HG03095 (cell line): Measurements from ENCODE around the gene GCSH.

Experiments used
- ATAC-seq: cut with Tn5 transposase; IDR thresholded peaks from one replicate; pipeline ENCODE4 v1.9.1; 2021; ENCODE audit warnings: moderate library complexity; ENCODE audit not compliant: unreplicated experiment

GCSH gene

GRCh38 chr16:81060576-81061306, 35.5 kb downstream of the GCSH start:
- no peak for ATAC-seq

DNA sequence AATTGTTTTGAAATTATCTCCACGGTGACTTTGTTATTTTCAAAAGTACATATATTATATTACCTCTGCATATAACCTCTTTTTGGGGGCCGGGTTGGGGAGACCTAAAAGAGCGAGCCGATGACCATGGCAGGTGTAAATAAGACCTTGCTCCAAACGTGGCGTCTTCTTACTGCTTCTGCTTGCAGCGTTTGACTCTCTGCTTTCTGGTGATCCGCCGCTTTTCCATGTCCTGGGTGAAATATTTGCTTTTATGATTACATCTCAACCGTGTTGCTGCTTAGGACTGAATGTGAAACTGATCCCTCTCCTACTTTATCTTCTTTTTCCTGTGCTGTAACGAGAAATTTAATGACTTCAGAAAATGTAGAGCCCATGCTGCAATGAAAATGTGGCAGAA, 42.4 kb downstream of the GCSH start:
- ATAC-seq, result no peak

GRCh38 chr16:81042821-81043220, 53.4 kb downstream of the GCSH start:
- ATAC-seq, result no peak

GRCh38 chr16:81041696-81042095, 54.5 kb downstream of the GCSH start:
- no peak for ATAC-seq

DNA sequence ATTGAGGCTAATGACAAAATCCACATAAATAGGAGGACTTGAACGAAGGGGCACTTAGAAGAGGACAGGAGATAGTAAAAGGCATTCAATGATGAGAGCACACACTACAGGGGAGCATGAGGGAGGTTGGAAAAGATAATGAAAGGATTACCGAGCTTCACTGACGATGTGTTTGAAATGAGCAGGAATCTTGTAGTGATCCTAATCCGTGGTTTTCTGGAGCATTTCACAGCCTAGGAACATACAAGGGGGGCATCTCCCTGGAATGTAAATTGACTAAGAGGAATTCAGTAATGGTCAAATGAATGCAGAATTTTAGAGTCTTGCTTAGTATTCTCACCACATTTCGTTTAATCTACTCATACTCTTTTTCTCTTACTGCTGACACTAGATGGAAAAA, 55.4 kb downstream of the GCSH start:
- no peak for ATAC-seq

DNA sequence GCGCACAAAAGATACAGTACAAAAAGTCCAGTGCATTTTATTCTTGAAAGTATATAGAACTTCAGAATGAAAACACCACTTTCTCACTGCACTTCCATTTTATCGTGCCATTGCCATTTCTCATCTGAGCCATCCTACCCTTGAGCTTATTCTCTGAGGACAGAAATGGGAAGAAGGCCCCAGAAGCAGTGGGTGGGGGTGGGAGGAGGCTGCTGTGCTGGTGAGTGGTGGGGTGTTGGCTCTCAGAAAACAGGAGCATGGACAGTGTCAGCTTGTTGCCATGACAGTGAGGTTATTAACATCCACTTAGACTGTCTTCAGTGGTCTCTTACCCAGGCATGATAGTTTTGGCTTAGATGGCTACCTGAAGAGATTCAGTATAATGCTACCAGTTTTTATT, 56.1 kb downstream of the GCSH start:
- no peak for ATAC-seq

GRCh38 chr16:81036751-81037350, 59.3 kb downstream of the GCSH start:
- ATAC-seq, result no peak

DNA sequence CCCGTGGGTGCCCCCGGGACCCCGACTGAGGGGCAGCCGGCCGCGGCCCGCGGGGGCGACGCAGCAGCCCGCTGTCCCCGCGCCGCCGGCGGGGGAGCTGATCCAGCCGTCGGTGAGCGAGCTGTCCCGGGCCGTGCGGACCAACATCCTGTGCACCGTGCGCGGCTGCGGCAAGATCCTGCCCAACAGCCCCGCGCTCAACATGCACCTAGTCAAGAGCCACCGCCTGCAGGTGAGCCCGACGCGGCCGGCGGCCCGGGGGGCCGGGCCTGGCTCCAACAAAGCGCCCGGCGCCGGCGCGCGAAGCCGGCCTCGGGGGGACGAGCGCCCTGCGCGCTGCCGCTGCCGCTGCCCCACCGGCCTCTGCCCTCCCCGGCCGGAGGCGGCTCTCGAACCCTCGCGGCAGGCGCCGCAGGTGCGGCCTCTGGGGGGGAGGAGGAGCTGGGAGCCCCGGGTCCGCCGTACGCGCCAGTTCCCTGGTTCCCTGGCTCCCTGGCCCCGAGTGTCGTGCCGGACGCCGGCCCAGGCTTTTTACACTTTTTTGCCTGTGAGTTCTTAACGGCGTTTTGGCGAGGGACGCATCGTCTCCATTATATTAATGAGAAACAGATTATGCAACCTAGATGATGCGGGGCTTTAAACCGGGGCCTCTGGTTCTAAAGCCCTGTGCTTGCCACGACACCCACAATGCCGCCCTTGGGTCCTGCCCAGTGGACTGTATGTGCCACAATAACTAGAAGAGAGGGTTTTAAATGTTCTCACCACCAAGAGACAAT, 60.0 kb downstream of the GCSH start:
- ATAC-seq, result peak; percentile 46

- peak; percentile 90 for ATAC-seq
Measured at GRCh38 chr16:81035398-81035974, 60.7 kb downstream of the GCSH start, which contains the start of gene ATMIN. Gene ATMIN (plus strand): TSS chr16:81035842. CDS start chr16:81035871, 29 bp downstream.
